WTC11 (cell line): ENCODE results near the gene ETV6.

ENCODE experiments used
- ATF3 ChIP-seq: sonication (generic); formaldehyde crosslinking; conservative IDR thresholded peaks from 2 replicates; pipeline ENCODE4 v1.8.1; 2022; ENCODE audit warnings: mild to moderate bottlenecking, missing genetic modification reagents
- ATF6 ChIP-seq: sonication (generic); formaldehyde crosslinking; IDR thresholded peaks from 2 replicates; pipeline ENCODE4 v1.8.1; 2023; ENCODE audit warnings: mild to moderate bottlenecking, missing genetic modification reagents
- CTCF ChIP-seq: fragments of 200-600 bp; IDR thresholded peaks from 2 replicates; pipeline ENCODE4 v1.8.0; 2022; ENCODE audit warnings: antibody characterized with exemption
- ETV6 ChIP-seq: sonication (generic); formaldehyde crosslinking; IDR thresholded peaks from 2 replicates; pipeline ENCODE4 v1.8.1; 2022; ENCODE audit warnings: mild to moderate bottlenecking, missing genetic modification reagents
- HMGXB4 ChIP-seq: sonication (generic); formaldehyde crosslinking; IDR thresholded peaks from 2 replicates; pipeline ENCODE4 v1.8.1; 2023; ENCODE audit warnings: mild to moderate bottlenecking, moderate library complexity, missing genetic modification reagents
- NFE2L1 ChIP-seq: sonication (generic); formaldehyde crosslinking; IDR thresholded peaks from 2 replicates; pipeline ENCODE4 v1.8.1; 2023; ENCODE audit warnings: missing genetic modification reagents
- NR2C2 ChIP-seq: sonication (generic); formaldehyde crosslinking; IDR thresholded peaks from 2 replicates; pipeline ENCODE4 v1.8.0; 2022; ENCODE audit warnings: mild to moderate bottlenecking, missing genetic modification reagents
- STAT6 ChIP-seq: sonication (generic); formaldehyde crosslinking; conservative IDR thresholded peaks from 2 replicates; pipeline ENCODE4 v1.8.1; 2023; ENCODE audit warnings: mild to moderate bottlenecking, low read depth, missing genetic modification reagents, moderate library complexity
- ZBTB21 ChIP-seq: sonication (generic); formaldehyde crosslinking; IDR thresholded peaks from 2 replicates; pipeline ENCODE4 v1.8.1; 2023; ENCODE audit warnings: mild to moderate bottlenecking, missing genetic modification reagents, borderline replicate concordance
- ZNF138 ChIP-seq: sonication (generic); formaldehyde crosslinking; conservative IDR thresholded peaks from 2 replicates; pipeline ENCODE4 v1.8.1; 2022; ENCODE audit warnings: mild to moderate bottlenecking, moderate library complexity, missing genetic modification reagents

- no peak for TF ChIP-seq CTCF
- no peak for TF ChIP-seq ZNF138 (CRISPR knock-in tag)
- no peak for TF ChIP-seq ETV6 (CRISPR knock-in tag)
- no peak for TF ChIP-seq ATF6 (CRISPR knock-in tag)
- TF ChIP-seq ZBTB21 (CRISPR knock-in tag) = no peak
- no peak for TF ChIP-seq HMGXB4 (CRISPR knock-in tag)
- no peak for TF ChIP-seq ATF3
- TF ChIP-seq STAT6 (CRISPR knock-in tag) = no peak
- TF ChIP-seq NFE2L1 (CRISPR knock-in tag) = no peak
- no peak for TF ChIP-seq NR2C2 (CRISPR knock-in tag)
These were observed 177.1 kb downstream of the ETV6 start for GRCh38 chr12:11826574-11826973.
